ENCODE measurements around the gene CFHR1.

- TF ChIP-seq, protein P1, sequence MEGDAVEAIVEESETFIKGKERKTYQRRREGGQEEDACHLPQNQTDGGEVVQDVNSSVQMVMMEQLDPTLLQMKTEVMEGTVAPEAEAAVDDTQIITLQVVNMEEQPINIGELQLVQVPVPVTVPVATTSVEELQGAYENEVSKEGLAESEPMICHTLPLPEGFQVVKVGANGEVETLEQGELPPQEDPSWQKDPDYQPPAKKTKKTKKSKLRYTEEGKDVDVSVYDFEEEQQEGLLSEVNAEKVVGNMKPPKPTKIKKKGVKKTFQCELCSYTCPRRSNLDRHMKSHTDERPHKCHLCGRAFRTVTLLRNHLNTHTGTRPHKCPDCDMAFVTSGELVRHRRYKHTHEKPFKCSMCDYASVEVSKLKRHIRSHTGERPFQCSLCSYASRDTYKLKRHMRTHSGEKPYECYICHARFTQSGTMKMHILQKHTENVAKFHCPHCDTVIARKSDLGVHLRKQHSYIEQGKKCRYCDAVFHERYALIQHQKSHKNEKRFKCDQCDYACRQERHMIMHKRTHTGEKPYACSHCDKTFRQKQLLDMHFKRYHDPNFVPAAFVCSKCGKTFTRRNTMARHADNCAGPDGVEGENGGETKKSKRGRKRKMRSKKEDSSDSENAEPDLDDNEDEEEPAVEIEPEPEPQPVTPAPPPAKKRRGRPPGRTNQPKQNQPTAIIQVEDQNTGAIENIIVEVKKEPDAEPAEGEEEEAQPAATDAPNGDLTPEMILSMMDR (conservative IDR thresholded peaks at IDR 0.05 in 1 of 2, IDR thresholded peaks at IDR 0.05 in 1 of 2; ENCODE audit: extremely low read depth in 1 of 2, insufficient read depth in 1 of 2, low read depth in 1 of 2, low read length in 2 of 2), result no peak
- no peak for TF ChIP-seq EZH2 (IDR thresholded peaks at IDR 0.05; ENCODE audit: borderline replicate concordance, low read length)
Measured at GRCh38 chr1:196777603-196778002, 41.9 kb upstream of the CFHR1 start.

Data from mammary epithelial cell (primary cell).